Activated CD4-positive, alpha-beta T cell treated with anti-CD3 and anti-CD28 coated beads, Interleukin-2, amount 10 ng/mL, durations not matched to agents 7 days and 5 days (primary cell): ENCODE results near the gene SFXN5. TPM values are rescaled to one million over a fixed set of nuclear protein-coding genes. Genes with fewer than 3 reads are reported as not detected.
"Not testable (repeated sequence)": the region's sequence is repeated elsewhere in the genome, so short reads cannot be mapped to it uniquely, and the experiment has no call there.

Source experiments
- CTCF ChIA-PET: fragments of 350-600 bp; sonication (Branson Sonifier 250); formaldehyde crosslinking; loops from one replicate; lab custom pipeline; 2021; ENCODE audit warnings: antibody characterized with exemption; lab: Charles Lee
- POLR2A ChIA-PET: fragments of 350-600 bp; sonication (Branson Sonifier 250); formaldehyde crosslinking; loops from one replicate; lab custom pipeline; 2021; ENCODE audit warnings: antibody characterized with exemption; lab: Charles Lee
- DNase-seq: peaks from one replicate; pipeline ENCODE4 v3.0.0-alpha.2; 2020
- H3K27ac Mint-ChIP-seq: one replicate; pipeline ENCODE4 v1.8.0; 2021; ENCODE audit warnings: mild to moderate bottlenecking, moderate library complexity, mixed read lengths
- H3K27me3 Mint-ChIP-seq: one replicate; pipeline ENCODE4 v1.8.0; 2021; ENCODE audit warnings: mixed read lengths
- H3K36me3 Mint-ChIP-seq: one replicate; pipeline ENCODE4 v1.8.0; 2021; ENCODE audit warnings: low read depth, mixed read lengths
- H3K4me1 Mint-ChIP-seq: one replicate; pipeline ENCODE4 v1.8.0; 2021; ENCODE audit warnings: mixed read lengths
- H3K4me3 Mint-ChIP-seq: one replicate; pipeline ENCODE4 v1.8.0; 2021; ENCODE audit warnings: mild to moderate bottlenecking, moderate library complexity, mixed read lengths
- H3K9me3 Mint-ChIP-seq: one replicate; pipeline ENCODE4 v1.8.0; 2021; ENCODE audit warnings: mixed read lengths
- total RNA-seq, 2 experiments: library from RNA; stranded (reverse); gene quantifications; one replicate each; pipeline ENCODE4 v1.2.3, GENCODE V29; 2021

SFXN5 gene, protein sequence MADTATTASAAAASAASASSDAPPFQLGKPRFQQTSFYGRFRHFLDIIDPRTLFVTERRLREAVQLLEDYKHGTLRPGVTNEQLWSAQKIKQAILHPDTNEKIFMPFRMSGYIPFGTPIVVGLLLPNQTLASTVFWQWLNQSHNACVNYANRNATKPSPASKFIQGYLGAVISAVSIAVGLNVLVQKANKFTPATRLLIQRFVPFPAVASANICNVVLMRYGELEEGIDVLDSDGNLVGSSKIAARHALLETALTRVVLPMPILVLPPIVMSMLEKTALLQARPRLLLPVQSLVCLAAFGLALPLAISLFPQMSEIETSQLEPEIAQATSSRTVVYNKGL
- total RNA-seq: 1 to 10 TPM; 7.0 to 10.0 TPM

DNA sequence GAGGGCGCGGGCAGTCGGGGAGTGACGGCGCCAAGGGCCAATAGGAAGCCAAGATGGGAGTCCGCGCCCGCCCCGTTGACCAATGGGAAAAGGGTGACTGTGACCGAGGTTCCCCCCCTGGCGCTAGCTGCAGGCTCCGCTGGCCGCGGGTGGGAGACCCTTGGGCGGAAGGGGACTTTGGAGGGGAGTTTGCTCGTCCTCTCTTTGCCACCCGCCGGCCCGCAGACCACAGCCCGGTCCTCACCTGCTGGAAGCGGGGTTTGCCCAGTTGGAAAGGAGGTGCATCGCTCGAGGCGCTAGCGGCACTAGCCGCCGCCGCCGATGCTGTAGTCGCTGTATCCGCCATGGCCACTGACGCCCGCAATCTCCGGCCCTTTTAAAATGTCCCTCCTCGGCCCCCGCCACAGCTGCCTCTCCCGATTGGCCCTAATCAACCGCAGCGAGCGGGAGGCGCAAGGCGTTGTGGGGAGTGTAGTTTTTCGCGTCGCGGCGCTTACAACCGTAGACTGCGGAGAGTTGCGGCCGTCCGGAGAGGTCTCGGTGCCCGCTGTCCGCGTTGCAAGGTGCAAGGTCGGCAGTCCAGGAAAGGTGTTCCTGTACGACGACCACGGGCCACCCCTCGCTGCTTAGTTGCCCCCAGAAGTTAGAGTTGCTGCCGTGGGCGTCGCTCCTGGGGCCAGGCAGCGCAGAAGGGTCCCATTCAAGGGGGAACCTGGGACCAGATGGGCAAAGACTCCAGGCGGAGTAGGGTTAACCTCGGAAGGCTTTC, at the start of gene SFXN5:
Gene SFXN5, minus strand, starts transcription at position 353 of the 769 bp plus-strand sequence. Its CDS starts 7 bp downstream, at position 346.
- Mint-ChIP-seq H3K4me3 (peak within 1 kb of the TSS; percentile 88), H3K9me3 (no peaks in the 10 kb centered on the region), H3K27ac (peak within 1 kb of the TSS; percentile 95), H3K36me3 (peaks cover 3% of the 10 kb centered on the region), H3K4me1 (peaks cover 23% of the 10 kb centered on the region), H3K27me3 (peaks cover 3% of the 10 kb centered on the region)
- ChIA-PET POLR2A (no interaction called here), CTCF (interaction anchor here (1.0 to 2.4 kb wide), 3 partner anchors 13 to 141 kb away, joined by 3 to 10 read pairs (median 4); no protein-coding TSS in a partner anchor)
- peak; percentile 94 for DNase-seq

GRCh38 chr2:73119611-73120239, 48.2 kb upstream of the SFXN5 start:
- POLR2A ChIA-PET, H3K27ac Mint-ChIP-seq, H3K9me3 Mint-ChIP-seq, H3K4me3 Mint-ChIP-seq, H3K4me1 Mint-ChIP-seq, H3K36me3 Mint-ChIP-seq, DNase-seq: not testable (repeated sequence)
- CTCF ChIA-PET: interaction anchor here (1.0 to 1.5 kb wide), 2 partner anchors 12 kb away, joined by 3 read pairs; no protein-coding TSS in a partner anchor
- peaks cover 27% of the 10 kb centered on the region for H3K27me3 Mint-ChIP-seq

- DNase-seq: no peak
- Mint-ChIP-seq H3K4me3 (no peak overlapping the region), H3K27me3 (peaks cover 21% of the 10 kb centered on the region), H3K27ac (no peak overlapping the region), H3K36me3 (no peaks in the 10 kb centered on the region), H3K4me1 (no peaks in the 10 kb centered on the region), H3K9me3 (no peaks in the 10 kb centered on the region)
- CTCF ChIA-PET: no interaction called here
- POLR2A ChIA-PET: interaction anchor here (0.6 kb wide), 1 partner anchor 230 kb away, joined by 5 read pairs; no protein-coding TSS in a partner anchor
These were observed 45.9 kb upstream of the SFXN5 start for GRCh38 chr2:73117441-73117840.

GRCh38 chr2:73116182-73116960, 44.9 kb upstream of the SFXN5 start:
- H3K9me3 Mint-ChIP-seq: no peaks in the 10 kb centered on the region
- no peaks in the 10 kb centered on the region for H3K36me3 Mint-ChIP-seq
- H3K4me1 Mint-ChIP-seq: peaks cover 8% of the 10 kb centered on the region
- no peak overlapping the region for H3K4me3 Mint-ChIP-seq
- H3K27me3 Mint-ChIP-seq: peaks cover 25% of the 10 kb centered on the region
- ChIA-PET POLR2A (no interaction called here), CTCF (no interaction called here)
- DNase-seq: no peak
- no peak overlapping the region for H3K27ac Mint-ChIP-seq

DNA sequence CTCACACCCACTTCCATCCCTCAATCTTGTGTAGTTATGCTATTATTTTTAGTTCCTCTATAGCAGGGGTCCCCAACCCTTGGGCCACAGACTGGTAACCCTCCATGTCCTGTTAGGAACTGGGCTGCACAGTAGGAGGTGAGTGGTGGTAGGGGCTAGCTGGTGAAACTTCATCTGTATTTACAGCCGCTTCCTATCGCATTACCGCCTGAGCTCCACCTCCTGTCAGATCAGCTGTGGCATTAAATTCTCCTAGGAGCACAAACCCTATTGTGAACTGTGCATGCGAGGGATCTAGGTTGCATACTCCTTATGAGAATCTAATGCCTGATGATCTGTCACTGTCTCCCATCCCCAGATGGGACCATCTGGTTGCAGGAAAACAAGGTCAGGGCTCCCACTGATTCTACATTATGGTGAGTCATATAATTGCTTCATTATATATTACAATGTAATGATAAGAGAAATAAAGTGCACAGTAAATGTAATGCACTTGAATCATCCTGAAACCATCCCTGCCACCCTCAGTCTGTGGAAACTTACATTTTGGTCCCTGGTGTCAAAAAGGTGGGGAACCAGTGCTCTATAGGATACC, 42.9 kb upstream of the SFXN5 start:
- H3K36me3 Mint-ChIP-seq: no peaks in the 10 kb centered on the region
- H3K4me3 Mint-ChIP-seq: peak overlapping the region; percentile 34
- H3K4me1 Mint-ChIP-seq: peaks cover 18% of the 10 kb centered on the region
- ChIA-PET CTCF (no interaction called here), POLR2A (no interaction called here)
- no peak overlapping the region for H3K27ac Mint-ChIP-seq
- no peaks in the 10 kb centered on the region for H3K9me3 Mint-ChIP-seq
- H3K27me3 Mint-ChIP-seq: peaks cover 23% of the 10 kb centered on the region
- DNase-seq: no peak

GRCh38 chr2:73112913-73113854, 41.7 kb upstream of the SFXN5 start, which contains the start of gene RAB11FIP5:
Gene RAB11FIP5 (minus strand): TSS chr2:73112948. CDS start chr2:73112777, 171 bp downstream.
- Mint-ChIP-seq H3K9me3 (no peaks in the 10 kb centered on the region), H3K4me1 (peaks cover 21% of the 10 kb centered on the region), H3K27ac (peak within 1 kb of the TSS; percentile 58), H3K36me3 (no peaks in the 10 kb centered on the region), H3K4me3 (peak within 1 kb of the TSS; percentile 79), H3K27me3 (peaks cover 23% of the 10 kb centered on the region)
- CTCF ChIA-PET: interaction anchor here (0.5 to 1.8 kb wide), 3 partner anchors 64 to 520 kb away, joined by 3 to 6 read pairs (median 3); no protein-coding TSS in a partner anchor
- POLR2A ChIA-PET: no interaction called here
- DNase-seq: peak; percentile 69

DNA sequence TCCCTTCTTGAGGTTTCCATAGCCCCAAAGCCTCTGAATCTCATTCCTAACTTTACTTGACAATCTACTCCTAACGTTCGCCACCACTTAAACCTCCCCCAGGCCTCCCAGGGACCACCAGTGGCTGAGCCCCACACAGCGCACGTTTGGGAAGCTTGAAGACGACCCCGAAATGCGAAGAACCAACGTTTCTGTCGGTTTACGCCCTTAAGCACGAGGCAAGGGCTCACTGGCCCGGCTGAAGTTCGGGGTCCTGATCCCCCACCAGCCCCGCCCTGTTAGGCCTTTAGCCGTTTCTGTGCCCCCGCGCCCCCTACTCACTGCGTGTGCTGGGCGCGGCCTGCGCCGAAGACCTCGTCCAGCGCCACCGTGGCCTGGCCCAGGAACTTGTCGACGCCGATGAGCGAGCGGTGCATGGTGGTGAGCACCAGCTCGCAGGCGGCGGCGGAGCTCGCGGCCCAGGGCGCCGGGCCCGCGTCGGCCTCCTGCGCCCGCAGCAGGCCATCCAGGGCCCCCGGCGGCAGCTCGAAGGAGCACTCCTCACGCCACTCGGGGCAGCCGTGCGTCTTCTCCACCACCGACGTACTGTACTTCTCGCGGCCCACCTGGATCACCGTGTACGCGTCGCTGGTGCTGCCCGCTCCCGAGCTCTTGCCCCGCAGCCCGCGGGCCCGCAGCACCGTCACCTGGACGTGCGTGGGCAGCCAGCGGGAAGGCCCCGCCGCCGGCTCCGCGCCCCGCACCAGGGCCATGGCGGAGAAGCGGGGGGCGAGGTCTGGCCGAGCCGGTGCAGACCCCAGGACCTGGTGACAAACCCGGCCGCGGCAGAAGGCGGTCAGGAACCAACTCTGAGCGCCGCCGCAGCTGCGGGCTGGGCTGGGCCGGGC, 40.8 kb upstream of the SFXN5 start:
- Mint-ChIP-seq H3K27ac (peak overlapping the region; percentile 58), H3K9me3 (no peaks in the 10 kb centered on the region), H3K4me1 (peaks cover 30% of the 10 kb centered on the region), H3K36me3 (no peaks in the 10 kb centered on the region), H3K27me3 (peaks cover 23% of the 10 kb centered on the region), H3K4me3 (peak overlapping the region; percentile 79)
- peak; percentile 13 for DNase-seq
- ChIA-PET POLR2A (no interaction called here), CTCF (interaction anchor here (0.5 to 1.8 kb wide), 3 partner anchors 65 to 521 kb away, joined by 3 to 6 read pairs (median 3); no protein-coding TSS in a partner anchor)

- no peak for DNase-seq
- POLR2A ChIA-PET: no interaction called here
- H3K4me3 Mint-ChIP-seq: peak overlapping the region; percentile 79
- CTCF ChIA-PET: interaction anchor here (1.2 to 1.8 kb wide), 3 partner anchors 14 to 66 kb away, joined by 5 to 6 read pairs (median 6); no protein-coding TSS in a partner anchor
- peak overlapping the region; percentile 58 for H3K27ac Mint-ChIP-seq
- peaks cover 19% of the 10 kb centered on the region for H3K27me3 Mint-ChIP-seq
- H3K36me3 Mint-ChIP-seq: no peaks in the 10 kb centered on the region
- H3K9me3 Mint-ChIP-seq: no peaks in the 10 kb centered on the region
- peaks cover 37% of the 10 kb centered on the region for H3K4me1 Mint-ChIP-seq
These were observed 39.8 kb upstream of the SFXN5 start for GRCh38 chr2:73111073-73112025.

GRCh38 chr2:73110168-73111072, 38.9 kb upstream of the SFXN5 start:
- POLR2A ChIA-PET: no interaction called here
- H3K36me3 Mint-ChIP-seq: no peaks in the 10 kb centered on the region
- peaks cover 37% of the 10 kb centered on the region for H3K4me1 Mint-ChIP-seq
- H3K27me3 Mint-ChIP-seq: peaks cover 17% of the 10 kb centered on the region
- CTCF ChIA-PET: interaction anchor here (1.2 to 1.5 kb wide), 2 partner anchors 13 to 67 kb away, joined by 5 to 6 read pairs; no protein-coding TSS in a partner anchor
- no peak overlapping the region for H3K27ac Mint-ChIP-seq
- peak overlapping the region; percentile 79 for H3K4me3 Mint-ChIP-seq
- DNase-seq: no peak
- H3K9me3 Mint-ChIP-seq: no peaks in the 10 kb centered on the region
